ENCODE results near the gene ZNF446.
A peak's percentile ranks its signal among the peaks of the same experiment; 100 is the strongest.

Gene ZNF446

GRCh38 chr19:58516964-58517833 is 41.0 kb downstream of the ZNF446 start:
- no peak overlapping the region for H3K4me3 ChIP-seq (ENCODE audit: low read length)
- H3K4me2 ChIP-seq (ENCODE audit: low read length), result no peak overlapping the region
- peak; percentile 41 for TF ChIP-seq CTCF (IDR thresholded peaks at IDR 0.05; ENCODE audit: low read depth, low read length)
- no peak for TF ChIP-seq EZH2phosphoT487 (IDR thresholded peaks at IDR 0.05; ENCODE audit: low read depth)
- no peak overlapping the region for H2AFZ ChIP-seq (ENCODE audit: low read depth, low read length)
- H4K20me1 ChIP-seq (ENCODE audit: insufficient read depth, low read length), result no peaks in the 10 kb centered on the region
- no peaks in the 10 kb centered on the region for H3K27me3 ChIP-seq (ENCODE audit: low read depth, low read length)
- peaks cover 51% of the 10 kb centered on the region for H3K79me2 ChIP-seq (ENCODE audit: low read length)
- H3K27ac ChIP-seq (ENCODE audit: low read length), result no peak overlapping the region
- no peak overlapping the region for H3K9ac ChIP-seq (ENCODE audit: low read length)
- peaks cover 19% of the 10 kb centered on the region for H3K36me3 ChIP-seq (replicated peaks; ENCODE audit: low read depth, low read length)
- H3K4me1 ChIP-seq (ENCODE audit: low read length), result peaks cover 24% of the 10 kb centered on the region
- no peaks in the 10 kb centered on the region for H3K9me3 ChIP-seq (ENCODE audit: insufficient read depth, low read length)

GRCh38 chr19:58518256-58519086 is 42.3 kb downstream of the ZNF446 start:
- H3K27ac ChIP-seq (ENCODE audit: low read length), result peak overlapping the region; percentile 90
- no peak for TF ChIP-seq EZH2phosphoT487 (IDR thresholded peaks at IDR 0.05; ENCODE audit: low read depth)
- TF ChIP-seq CTCF (IDR thresholded peaks at IDR 0.05; ENCODE audit: low read depth, low read length), result peak; percentile 32; the same call in 1 of the 2 replicates
- peak overlapping the region; percentile 89 for H3K4me3 ChIP-seq (ENCODE audit: low read length)
- H3K4me1 ChIP-seq (ENCODE audit: low read length), result peaks cover 20% of the 10 kb centered on the region
- peaks cover 51% of the 10 kb centered on the region for H3K79me2 ChIP-seq (ENCODE audit: low read length)
- no peak overlapping the region for H2AFZ ChIP-seq (ENCODE audit: low read depth, low read length)
- H3K9me3 ChIP-seq (ENCODE audit: insufficient read depth, low read length), result no peaks in the 10 kb centered on the region
- peak overlapping the region; percentile 92 for H3K4me2 ChIP-seq (ENCODE audit: low read length)
- no peaks in the 10 kb centered on the region for H3K27me3 ChIP-seq (ENCODE audit: low read depth, low read length)
- no peaks in the 10 kb centered on the region for H4K20me1 ChIP-seq (ENCODE audit: insufficient read depth, low read length)
- H3K36me3 ChIP-seq (replicated peaks; ENCODE audit: low read depth, low read length), result peaks cover 19% of the 10 kb centered on the region
- peak overlapping the region; percentile 97 for H3K9ac ChIP-seq (ENCODE audit: low read length)

GRCh38 chr19:58519087-58519354 is 42.9 kb downstream of the ZNF446 start:
- Histone ChIP-seq H3K27ac (ENCODE audit: low read length) (peak overlapping the region; percentile 90), H3K4me2 (ENCODE audit: low read length) (peak overlapping the region; percentile 92), H3K4me3 (ENCODE audit: low read length) (peak overlapping the region; percentile 89), H2AFZ (ENCODE audit: low read depth, low read length) (peak overlapping the region; percentile 48; the same call in 1 of the 2 replicates), H4K20me1 (ENCODE audit: insufficient read depth, low read length) (no peaks in the 10 kb centered on the region), H3K79me2 (ENCODE audit: low read length) (peaks cover 51% of the 10 kb centered on the region), H3K36me3 (replicated peaks; ENCODE audit: low read depth, low read length) (peaks cover 19% of the 10 kb centered on the region), H3K27me3 (ENCODE audit: low read depth, low read length) (no peaks in the 10 kb centered on the region), H3K9ac (ENCODE audit: low read length) (peak overlapping the region; percentile 97), H3K9me3 (ENCODE audit: insufficient read depth, low read length) (no peaks in the 10 kb centered on the region), H3K4me1 (ENCODE audit: low read length) (peaks cover 17% of the 10 kb centered on the region)
- TF ChIP-seq EZH2phosphoT487 (IDR thresholded peaks at IDR 0.05; ENCODE audit: low read depth) (no peak), CTCF (IDR thresholded peaks at IDR 0.05; ENCODE audit: low read depth, low read length) (no peak)
